GM18499 (cell line): ENCODE results near the gene NSD1.
"Not testable (repeated sequence)": the region's sequence is repeated elsewhere in the genome, so short reads cannot be mapped to it uniquely, and the experiment has no call there.

Source experiments
- ATAC-seq: cut with Tn5 transposase; IDR thresholded peaks from one replicate; pipeline ENCODE4 v1.9.1; 2021; ENCODE audit warnings: moderate number of reproducible peaks; ENCODE audit not compliant: insufficient read depth, unreplicated experiment

Gene NSD1

DNA sequence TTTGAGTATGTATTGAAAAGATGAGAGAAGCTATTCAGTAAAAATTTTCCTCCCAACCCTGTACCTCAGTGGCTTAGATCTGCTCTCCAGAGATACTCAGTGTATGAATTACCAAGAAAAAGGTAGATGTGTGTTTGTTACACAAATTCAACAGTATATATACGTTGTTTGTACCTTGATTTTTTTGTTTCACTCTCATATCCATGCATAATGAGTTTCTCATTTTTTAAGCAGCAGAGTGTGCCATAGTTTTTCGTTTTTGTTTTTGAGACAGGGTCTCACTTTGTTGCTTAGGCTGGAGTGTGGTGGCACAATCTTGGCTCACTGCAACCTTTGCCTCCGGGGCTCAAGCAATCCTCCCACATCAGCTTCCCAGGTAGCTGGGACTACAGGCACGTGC, 92.2 kb downstream of the NSD1 start:
- ATAC-seq = no peak

DNA sequence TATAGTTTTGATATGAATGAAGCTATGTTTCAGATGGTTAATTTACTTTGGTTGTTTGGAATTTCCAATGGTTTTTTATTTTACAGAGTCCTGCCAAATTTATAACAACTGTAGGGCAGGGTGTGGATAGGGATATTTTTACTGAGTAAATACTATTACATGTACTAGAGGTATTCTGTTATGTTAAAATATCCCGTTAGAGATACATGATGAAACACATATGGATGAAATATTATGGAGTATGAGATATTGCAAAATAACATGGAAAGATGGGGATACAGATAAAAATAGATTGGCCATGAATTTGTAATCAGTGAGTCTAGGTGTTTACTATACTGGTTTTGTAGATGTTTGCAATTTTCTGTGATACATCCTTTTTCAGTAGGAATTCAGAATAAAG, 93.3 kb downstream of the NSD1 start:
- ATAC-seq = no peak

GRCh38 chr5:177228751-177229150, 95.2 kb downstream of the NSD1 start:
- no peak for ATAC-seq

DNA sequence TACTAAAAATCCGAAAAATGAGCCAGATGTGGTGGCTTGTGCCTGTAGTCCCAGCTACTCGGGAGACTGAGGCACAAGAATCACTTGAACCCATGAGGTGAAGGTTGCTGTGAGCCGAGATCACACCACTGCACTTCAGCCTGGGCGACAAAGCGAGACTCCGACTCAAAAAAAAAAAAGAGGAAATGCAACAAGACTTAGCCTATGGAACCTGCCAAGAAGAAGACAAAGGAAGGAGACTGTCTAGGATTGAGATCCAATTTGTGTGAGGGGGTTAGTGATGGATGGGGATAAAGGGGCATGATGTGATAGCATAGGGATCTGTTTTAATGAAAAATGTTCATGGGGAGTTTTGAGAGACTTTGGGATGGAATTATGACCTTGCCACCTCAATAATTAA, 97.1 kb downstream of the NSD1 start:
- ATAC-seq = no peak

DNA sequence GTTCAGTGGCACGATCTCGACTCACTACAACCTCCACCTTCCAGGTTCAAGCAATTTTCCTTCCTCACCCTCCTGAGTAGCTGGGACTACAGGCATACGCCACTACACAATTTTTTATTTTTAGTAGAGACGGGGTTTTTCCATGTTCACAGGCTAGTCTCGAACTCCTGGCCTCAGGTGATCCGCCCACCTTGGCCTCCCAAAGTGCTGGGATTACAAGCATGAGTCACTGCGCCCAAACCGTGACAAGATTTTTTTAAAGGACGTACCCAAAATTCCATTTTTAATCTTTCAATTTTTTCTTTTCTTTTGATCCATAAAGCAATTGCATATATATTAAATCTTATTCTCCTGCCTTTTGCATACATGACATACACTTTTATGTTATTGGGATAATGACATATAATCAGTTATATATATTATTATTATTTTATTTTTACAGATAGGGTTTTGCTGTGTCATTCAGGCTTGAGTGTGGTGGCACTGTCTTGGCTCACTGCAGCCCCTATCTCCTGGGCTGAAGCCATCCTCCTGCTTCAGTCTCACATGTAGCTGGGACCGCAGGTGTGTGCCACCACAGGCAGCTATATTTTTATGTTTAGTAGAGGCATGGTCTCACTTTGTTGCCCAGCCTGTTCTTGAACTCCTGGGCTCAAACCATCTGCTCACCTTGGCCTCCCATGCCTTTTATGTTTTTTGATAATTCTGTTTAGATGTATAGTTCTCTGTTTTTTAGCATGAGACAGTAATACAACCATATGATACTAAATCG, 98.1 kb downstream of the NSD1 start:
- no peak for ATAC-seq

DNA sequence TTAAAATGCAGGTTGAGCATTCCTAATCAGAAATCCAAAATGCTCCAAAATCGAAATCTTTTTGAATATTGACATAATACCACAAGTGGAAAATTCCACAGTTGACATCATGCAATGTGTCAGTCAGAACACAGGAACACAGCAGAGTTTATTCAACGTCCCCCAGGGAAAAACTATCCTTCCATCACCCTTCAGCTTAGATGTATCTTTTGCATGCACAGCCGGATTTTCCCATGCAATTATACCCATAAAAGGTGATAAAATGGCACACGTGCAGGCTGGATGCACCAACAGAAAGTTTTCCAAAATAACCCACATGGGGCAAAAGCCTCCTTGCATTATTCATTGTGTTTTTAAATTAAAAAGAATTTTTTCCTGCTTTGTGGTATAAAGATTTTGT, 98.8 kb downstream of the NSD1 start:
- ATAC-seq = no peak

DNA sequence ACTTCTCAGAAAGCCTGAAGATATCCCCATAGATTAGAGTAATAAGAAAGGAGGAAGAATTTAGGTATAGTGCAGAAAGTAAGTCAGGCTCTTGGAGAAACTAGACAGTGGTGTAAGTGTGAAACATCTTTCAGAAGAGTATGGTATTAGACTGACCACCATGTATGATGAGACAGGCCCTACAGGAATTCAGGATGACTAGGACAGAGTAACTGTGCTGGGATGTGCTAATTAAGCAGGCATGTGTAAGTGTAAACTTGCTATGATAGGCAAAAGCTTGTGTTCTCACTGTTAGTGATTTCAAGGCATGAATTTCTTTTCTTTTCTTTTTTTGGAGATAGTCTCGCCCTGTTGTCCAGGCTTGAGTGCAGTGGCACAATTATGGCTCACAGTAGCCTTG, 99.2 kb downstream of the NSD1 start:
- no peak for ATAC-seq

DNA sequence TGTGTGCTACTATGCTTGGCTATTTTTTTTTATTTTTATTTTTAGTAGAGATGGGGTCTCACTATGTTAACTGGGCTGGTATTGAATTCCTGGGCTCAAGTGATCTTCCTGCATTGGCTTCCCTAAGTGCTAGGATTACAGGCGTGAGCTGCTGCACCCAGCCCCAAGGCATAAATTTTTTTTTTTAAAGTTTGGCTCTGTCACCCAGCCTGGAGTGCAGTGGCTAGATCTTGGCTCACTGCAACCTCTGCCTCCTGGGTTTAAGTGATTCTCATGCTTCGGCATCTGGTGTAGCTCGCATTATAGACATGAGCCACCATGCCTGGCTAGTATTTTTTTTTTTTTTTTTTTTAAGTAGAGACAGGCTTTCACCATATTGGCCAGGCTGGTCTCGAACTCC, 99.6 kb downstream of the NSD1 start:
- ATAC-seq = no peak

- no peak for ATAC-seq
These were observed 100.2 kb downstream of the NSD1 start for GRCh38 chr5:177233802-177234201.

DNA sequence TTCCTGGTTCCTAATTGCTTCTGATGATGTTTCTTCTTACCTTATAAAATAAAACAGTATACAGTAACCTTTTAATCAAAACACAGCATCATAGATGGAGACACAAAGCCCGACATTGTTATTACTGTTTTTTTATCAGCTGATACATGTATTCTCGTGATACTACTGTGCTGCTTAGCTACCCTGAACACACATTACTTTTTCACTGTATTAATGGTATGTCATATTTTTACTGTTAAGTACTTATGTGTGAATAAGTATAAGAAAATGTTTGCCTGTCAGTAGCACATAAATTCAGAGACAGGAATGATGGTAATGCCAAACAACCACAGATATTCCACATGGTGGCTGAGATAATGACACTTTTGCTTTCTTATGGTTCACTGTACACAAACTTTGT, 101.3 kb downstream of the NSD1 start:
- ATAC-seq = no peak

DNA sequence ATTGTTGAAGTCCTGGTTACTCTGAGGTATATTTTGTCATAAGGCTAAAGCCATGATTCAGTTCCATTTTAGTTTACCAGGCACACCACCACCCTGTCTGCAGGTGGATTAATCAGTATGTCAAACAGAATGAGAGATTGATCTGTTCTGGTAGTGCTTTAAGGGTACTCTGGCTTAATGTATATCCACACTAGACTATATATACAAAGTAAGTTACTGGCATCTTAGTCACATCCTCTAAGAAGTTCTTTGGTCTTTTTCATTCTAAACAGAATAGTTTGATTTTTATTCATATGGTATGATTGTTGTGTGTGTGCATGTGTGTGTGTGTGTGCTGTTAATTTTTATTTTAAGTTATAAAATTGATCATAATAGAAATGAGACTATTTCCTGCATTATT, 108.2 kb downstream of the NSD1 start:
- ATAC-seq = no peak

- no peak for ATAC-seq
These were observed 108.7 kb downstream of the NSD1 start for GRCh38 chr5:177242304-177242703.

GRCh38 chr5:177249761-177250537, 116.4 kb downstream of the NSD1 start:
- ATAC-seq = no peak

DNA sequence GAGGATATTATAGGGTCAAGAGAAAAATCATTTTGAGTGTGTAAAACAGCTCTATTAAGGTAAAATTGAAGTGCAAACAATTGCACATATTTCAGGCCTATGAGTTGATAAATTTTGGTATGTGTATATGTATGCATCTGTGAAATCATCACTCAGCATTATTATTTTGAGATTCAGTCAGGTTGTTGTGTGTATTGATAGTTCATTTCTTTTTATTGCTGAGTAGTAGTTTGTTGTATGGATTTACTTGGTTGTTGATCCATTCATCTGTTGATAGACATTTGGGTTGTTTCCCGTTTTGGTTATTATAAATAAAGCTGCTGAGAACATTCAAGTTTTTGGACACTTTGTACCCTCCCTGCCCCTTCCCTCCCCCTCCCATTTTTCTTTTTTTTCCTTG, 119.7 kb downstream of the NSD1 start:
- no peak for ATAC-seq

DNA sequence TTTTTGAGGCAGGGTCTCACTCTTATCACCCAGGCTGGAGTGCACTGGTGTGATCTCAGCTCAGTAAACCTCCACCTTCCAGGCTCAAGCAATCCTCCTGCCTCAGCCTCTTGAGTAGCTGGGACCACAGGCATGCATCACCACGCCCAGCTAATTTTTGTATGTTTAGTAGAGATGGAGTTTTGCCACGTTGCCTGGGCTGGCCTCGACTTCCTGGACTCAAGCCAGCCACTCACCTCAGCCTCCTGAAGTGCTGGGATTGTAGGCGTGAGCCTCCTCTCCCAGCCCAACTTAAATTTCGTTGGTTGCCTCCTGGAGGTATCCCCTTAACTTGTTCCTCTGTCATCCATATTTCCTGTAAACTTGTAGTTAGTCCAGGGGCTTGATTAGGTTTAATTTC, 122.7 kb downstream of the NSD1 start:
- no peak for ATAC-seq

DNA sequence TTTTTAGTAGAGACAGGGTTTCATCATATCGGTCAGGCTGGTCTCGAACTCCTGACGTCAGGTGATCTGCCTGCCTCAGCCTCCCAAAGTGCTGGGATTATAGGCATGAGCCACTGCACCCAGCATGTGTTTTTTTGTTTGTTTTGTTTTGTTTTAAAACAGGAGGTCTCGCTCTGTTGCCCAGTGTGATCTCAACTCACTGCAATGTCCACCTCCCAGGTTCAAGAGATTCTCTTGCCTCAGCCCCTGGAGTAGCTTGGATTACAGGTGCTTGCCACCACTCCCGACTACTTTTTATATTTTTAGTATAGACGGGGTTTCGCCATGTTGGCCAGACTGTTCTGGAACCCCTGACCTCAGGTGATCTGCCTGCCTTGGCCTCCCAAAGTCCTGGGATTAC, 125.1 kb downstream of the NSD1 start:
- not testable (repeated sequence) for ATAC-seq

DNA sequence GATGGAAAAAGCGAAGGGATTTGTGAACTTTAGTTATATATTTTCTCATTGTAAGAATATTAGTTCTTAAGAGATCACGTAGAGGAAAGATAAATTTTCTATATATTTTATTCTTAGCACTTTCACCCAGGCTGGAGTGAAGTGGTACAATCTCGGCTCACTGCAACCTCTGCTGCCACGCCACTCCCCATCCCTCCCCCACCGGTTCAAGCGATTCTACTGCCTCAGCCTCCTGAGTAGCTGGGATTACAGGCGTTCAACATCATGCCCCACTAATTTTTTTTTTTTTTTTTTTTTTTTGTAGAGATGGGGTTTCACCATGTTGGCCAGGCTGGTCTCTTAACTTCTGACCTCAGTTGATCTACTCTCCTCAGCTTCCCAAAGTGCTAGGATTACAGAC, 127.4 kb downstream of the NSD1 start:
- no peak for ATAC-seq

DNA sequence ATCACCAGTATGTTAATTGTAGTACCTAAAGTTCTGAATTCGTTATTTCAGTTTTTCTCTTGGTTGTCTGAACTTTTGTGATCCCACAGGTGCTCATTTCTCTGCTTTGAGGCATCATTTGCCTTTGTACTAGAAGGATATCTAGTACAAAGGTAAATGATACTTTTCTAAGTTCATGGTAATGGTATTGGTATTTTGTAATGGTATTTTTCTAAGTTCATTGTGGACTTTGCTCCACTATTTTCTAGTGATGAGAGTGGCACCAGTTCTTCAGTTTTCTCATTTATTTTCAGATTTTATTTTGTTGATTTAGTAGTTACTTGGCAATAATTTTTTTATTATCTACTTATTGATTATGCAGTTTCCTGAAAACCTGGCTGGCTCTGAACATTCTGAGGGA, 127.9 kb downstream of the NSD1 start:
- ATAC-seq = no peak

- no peak for ATAC-seq
These were observed 130.6 kb downstream of the NSD1 start for GRCh38 chr5:177264178-177264577.

DNA sequence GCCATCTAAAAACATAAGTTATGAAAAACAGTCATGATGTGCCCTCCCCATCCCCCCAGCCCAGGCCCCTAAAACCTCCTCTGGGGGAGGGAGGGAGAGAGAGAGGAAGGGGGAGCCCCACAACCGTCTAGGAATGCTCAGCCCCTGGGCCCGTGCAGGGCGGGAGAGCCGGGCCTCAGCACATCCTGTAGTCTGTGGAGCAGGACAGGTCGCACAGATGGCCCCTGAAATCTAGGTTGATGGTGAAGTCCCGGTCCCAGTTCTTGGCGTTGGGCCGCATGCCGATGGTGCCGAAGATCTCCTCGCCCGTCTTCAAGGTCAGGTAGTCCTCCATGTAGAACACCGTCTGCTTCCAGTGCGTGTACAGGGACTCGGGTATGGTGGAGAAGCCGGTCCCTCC, 131.8 kb downstream of the NSD1 start:
- ATAC-seq = no peak

DNA sequence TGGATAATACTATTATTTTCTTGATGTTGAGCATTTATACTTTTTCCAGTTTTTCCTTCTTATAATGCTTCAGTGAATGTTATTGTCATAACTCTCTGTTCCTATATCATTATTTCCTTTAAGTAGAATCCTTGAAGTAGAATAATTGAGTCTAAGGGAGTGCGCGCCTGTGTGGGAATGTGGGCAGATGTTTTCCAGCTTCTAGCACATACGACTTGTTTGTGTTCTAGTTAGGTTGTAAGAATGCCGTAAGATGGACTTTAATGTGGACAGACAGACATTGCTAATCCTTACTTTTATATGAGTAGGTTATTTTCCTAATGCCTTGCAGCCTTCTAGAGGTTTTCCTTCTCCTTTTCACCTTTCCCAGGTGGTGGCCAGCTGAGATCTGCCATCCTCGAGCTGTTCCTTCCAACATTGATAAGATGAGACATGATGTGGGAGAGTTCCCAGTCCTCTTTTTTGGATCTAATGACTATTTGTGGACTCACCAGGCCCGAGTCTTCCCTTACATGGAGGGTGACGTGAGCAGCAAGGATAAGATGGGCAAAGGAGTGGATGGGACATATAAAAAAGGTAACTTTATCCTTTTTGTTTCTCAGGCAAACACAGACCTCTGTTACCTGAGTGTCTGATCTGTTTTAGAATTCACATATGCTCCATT, 135.8 kb downstream of the NSD1 start:
- no peak for ATAC-seq
